ENCODE data around the gene CP.
"Not testable (repeated sequence)": the region's sequence is repeated elsewhere in the genome, so short reads cannot be mapped to it uniquely, and the experiment has no call there.

CP gene

DNA sequence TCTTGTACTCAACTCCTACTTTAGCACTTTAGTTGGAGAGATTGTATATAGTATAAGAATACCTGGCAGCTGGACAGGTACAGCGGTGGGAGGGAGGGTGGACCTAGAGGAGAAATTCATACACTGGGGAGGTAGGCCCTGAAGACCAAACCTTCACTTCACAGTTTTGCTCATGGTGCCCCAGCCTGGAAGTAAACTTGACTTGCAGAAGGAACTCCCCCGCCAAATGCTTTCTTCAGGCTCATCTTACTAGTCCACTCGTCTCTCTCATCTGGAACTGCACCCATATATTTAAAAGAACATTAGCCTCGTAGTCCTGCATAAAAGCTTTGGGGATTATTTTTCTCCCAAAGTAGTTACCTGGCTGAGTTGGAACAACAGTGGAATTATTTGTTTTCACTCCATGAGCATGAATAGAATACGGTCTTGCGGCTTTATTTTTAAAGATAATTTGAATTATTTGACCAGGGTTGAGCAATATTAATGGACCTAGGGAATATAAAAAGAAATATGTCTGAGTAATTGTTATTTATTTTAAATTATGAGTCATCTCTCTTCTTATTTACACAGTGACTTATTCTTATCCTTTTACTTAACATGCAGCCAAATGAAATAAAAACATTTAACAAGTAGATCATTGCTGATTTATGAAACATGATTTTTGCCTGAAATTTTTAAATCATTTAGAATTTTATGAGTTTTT, 25.5 kb upstream of the CP start:
- Histone ChIP-seq H3K27ac (ENCODE audit: low read length) (no peak overlapping the region), H3K4me1 (ENCODE audit: control insufficient read depth in 1 of 2, insufficient read depth in 2 of 2, low read length in 2 of 2) (peaks cover 8 to 34% of the 10 kb centered on the region in 2 donors)

DNA sequence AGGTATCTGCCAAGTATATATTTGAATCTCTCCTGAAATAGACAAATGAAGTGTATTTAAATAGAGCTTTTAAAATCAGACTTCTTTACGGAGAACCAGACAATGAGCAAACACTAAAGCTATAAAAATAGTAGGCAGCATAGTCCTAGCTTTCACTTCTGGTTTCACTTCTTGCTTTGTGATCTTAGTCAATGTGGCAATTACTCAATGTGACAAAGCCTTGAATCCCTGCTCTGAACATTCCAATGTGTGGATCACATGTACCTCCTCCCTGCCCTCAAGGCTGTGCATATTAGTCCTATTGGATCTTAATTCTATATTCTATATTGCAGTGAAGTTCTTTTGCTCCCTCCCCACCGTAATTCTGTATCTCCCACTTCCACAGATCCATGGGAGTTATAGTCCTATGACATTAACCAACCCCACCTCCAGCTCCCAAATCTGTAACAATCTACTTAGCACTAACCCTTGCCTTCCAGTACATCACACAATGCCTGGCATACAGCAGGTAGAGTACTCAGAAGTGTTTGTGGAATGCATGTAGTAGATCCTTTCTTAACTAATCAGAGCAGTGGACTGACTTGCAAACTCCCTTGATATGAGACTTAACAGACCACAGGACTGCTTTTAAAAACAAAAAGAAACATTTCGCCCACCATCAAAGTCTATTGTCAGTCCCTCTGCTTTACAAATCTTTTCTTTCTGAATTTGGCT, 24.3 kb upstream of the CP start:
- Histone ChIP-seq H3K4me3 (ENCODE audit: low read depth in 1 of 2, low read length in 2 of 2) (peak overlapping the region in 1 of 2 donors; percentile 43), H3K4me1 (ENCODE audit: control insufficient read depth in 1 of 2, insufficient read depth in 2 of 2, low read length in 2 of 2) (peaks cover 8 to 34% of the 10 kb centered on the region in 2 donors), H3K36me3 (ENCODE audit: control insufficient read depth in 1 of 2, insufficient read depth in 2 of 2, low read length in 2 of 2) (no peaks in the 10 kb centered on the region), H3K27ac (ENCODE audit: low read length) (peak overlapping the region; percentile 57), H3K27me3 (ENCODE audit: low read depth, low read length) (no peaks in the 10 kb centered on the region), H3K9me3 (ENCODE audit: control insufficient read depth in 1 of 2, low read length in 2 of 2) (no peaks in the 10 kb centered on the region)

More for the DNA sequence above, 25.5 kb upstream of the CP start:
- Histone ChIP-seq H3K27me3 (ENCODE audit: low read depth, low read length) (no peaks in the 10 kb centered on the region), H3K9me3 (ENCODE audit: control insufficient read depth in 1 of 2, low read length in 2 of 2) (no peaks in the 10 kb centered on the region), H3K36me3 (ENCODE audit: control insufficient read depth in 1 of 2, insufficient read depth in 2 of 2, low read length in 2 of 2) (no peaks in the 10 kb centered on the region), H3K4me3 (ENCODE audit: low read depth in 1 of 2, low read length in 2 of 2) (no peak overlapping the region)

DNA sequence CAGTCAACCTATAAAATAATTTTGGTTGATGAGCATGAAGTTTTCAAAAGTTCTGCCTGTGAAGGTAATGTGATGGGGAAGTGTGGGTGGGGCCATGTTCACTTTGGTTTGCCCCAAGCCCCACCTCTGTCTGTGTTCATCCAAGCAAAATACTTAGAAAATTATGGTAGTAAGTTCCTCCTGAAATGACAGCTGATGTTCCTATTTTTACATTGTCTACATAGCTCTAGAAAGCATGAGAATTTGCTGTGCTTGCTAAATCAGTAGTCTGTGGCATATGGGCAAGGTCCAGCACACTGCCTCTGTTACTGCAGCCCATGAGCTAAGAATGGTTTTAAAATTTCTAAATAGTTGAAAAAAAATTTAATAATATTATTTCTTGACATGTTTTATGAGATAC, 21.9 kb upstream of the CP start:
- no peak overlapping the region for H3K27ac ChIP-seq (ENCODE audit: low read length)
- H3K9me3 ChIP-seq (ENCODE audit: control insufficient read depth in 1 of 2, low read length in 2 of 2) = no peaks in the 10 kb centered on the region
- no peaks in the 10 kb centered on the region for H3K27me3 ChIP-seq (ENCODE audit: low read depth, low read length)
- peaks cover 8 to 34% of the 10 kb centered on the region in 2 donors for H3K4me1 ChIP-seq (ENCODE audit: control insufficient read depth in 1 of 2, insufficient read depth in 2 of 2, low read length in 2 of 2)
- H3K4me3 ChIP-seq (ENCODE audit: low read depth in 1 of 2, low read length in 2 of 2) = no peak overlapping the region
- no peaks in the 10 kb centered on the region for H3K36me3 ChIP-seq (ENCODE audit: control insufficient read depth in 1 of 2, insufficient read depth in 2 of 2, low read length in 2 of 2)

DNA sequence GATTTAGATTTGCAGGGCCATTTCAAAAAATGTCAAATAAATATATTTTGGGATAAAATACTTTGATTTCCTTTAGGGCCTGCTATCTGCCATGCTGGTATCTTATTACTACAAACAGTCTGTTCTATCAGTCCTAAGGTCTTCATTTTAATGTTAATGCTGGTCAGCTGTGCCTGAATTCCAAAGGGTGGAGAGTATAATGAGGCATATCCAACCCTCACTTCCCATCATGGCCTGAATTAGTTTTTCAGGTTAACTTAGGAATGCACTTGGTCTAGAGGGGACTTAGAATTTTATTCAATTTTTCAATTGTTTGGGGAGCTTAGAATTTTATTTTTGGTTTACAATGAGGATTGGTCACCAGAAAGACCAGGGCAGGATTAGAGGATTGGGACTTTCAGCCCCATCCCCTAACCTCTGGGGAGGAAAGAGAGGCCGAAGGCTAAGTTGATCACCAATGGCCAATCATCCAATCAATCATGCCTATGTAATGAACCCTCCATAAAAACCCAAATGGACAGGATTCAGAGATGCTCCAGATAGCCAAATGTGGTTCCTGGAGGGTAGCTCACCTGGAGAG, 17.8 kb upstream of the CP start:
- H3K4me3 ChIP-seq (ENCODE audit: low read depth in 1 of 2, low read length in 2 of 2) = no peak overlapping the region

DNA sequence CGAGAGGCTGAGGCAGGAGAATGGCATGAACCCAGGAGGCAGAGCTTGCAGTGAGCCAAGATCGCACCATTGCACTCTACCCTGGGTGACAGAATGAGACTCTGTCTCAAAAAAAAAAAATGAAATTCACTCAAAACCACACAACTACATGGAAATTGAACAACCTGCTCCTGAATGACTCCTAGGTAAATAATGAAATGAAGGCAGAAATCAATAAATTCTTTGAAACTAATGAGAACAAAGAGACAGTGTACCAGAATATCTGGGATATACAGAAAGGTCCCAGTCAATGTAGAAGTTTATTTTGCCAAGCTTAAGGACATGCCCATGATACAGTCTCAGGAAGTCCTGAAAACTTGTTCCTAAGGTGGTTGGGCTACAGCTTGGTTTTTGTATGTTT, 16.6 kb upstream of the CP start:
- H3K9me3 ChIP-seq (ENCODE audit: control insufficient read depth in 1 of 2, low read length in 2 of 2); H3K27ac ChIP-seq (ENCODE audit: low read length); H3K4me3 ChIP-seq (ENCODE audit: low read depth in 1 of 2, low read length in 2 of 2); H3K27me3 ChIP-seq (ENCODE audit: low read depth, low read length); H3K36me3 ChIP-seq (ENCODE audit: control insufficient read depth in 1 of 2, insufficient read depth in 2 of 2, low read length in 2 of 2); H3K4me1 ChIP-seq (ENCODE audit: control insufficient read depth in 1 of 2, insufficient read depth in 2 of 2, low read length in 2 of 2): not testable (repeated sequence)

More for the DNA sequence above, 17.8 kb upstream of the CP start:
- Histone ChIP-seq H3K9me3 (ENCODE audit: control insufficient read depth in 1 of 2, low read length in 2 of 2) (no peaks in the 10 kb centered on the region), H3K4me1 (ENCODE audit: control insufficient read depth in 1 of 2, insufficient read depth in 2 of 2, low read length in 2 of 2) (peaks cover 0 to 4% of the 10 kb centered on the region in 2 donors), H3K27ac (ENCODE audit: low read length) (no peak overlapping the region), H3K36me3 (ENCODE audit: control insufficient read depth in 1 of 2, insufficient read depth in 2 of 2, low read length in 2 of 2) (no peaks in the 10 kb centered on the region), H3K27me3 (ENCODE audit: low read depth, low read length) (no peaks in the 10 kb centered on the region)

DNA sequence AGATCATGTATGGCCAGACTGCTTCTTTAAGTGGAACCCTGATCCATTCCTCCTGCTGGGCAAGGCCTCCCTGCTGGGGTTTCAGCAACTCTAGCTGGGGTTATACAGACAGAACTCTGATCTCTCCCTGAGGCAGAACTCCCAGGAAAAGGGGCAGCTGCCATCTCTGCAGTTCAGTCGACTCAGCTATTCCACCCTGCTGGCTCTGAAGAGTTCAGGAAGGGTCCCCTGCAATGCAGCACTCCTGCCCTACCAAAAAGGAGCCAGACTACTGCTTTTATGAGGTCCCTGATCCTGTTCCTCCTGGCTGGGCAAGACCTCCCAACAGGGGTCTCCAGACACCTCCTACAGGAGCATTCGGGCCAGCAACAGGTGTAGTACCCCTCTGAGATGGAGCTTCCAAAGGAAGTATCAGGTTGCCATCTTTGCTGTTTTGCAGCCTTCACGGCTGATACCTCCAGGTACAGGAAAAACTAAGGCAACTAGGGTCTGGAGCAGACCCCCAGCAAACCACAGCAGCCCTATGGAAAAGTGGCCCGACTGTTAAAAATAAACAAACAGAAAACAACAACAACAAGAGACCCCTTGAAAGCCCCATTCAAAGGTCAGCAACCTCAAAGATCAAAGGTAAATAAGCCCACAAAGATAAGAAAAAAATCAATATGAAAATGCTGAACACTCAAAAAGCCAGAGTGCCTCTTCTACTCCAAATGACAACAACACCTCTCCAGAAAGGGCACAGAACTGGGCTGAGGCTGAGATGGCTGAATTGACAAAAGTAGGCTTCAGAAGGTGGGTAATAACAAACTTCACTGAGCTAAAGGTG, 14.2 kb upstream of the CP start:
- Histone ChIP-seq H3K27me3 (ENCODE audit: low read depth, low read length) (no peaks in the 10 kb centered on the region), H3K9me3 (ENCODE audit: control insufficient read depth in 1 of 2, low read length in 2 of 2) (no peaks in the 10 kb centered on the region), H3K4me1 (ENCODE audit: control insufficient read depth in 1 of 2, insufficient read depth in 2 of 2, low read length in 2 of 2) (no peaks in the 10 kb centered on the region), H3K4me3 (ENCODE audit: low read depth in 1 of 2, low read length in 2 of 2) (no peak overlapping the region), H3K36me3 (ENCODE audit: control insufficient read depth in 1 of 2, insufficient read depth in 2 of 2, low read length in 2 of 2) (no peaks in the 10 kb centered on the region), H3K27ac (ENCODE audit: low read length) (no peak overlapping the region)

DNA sequence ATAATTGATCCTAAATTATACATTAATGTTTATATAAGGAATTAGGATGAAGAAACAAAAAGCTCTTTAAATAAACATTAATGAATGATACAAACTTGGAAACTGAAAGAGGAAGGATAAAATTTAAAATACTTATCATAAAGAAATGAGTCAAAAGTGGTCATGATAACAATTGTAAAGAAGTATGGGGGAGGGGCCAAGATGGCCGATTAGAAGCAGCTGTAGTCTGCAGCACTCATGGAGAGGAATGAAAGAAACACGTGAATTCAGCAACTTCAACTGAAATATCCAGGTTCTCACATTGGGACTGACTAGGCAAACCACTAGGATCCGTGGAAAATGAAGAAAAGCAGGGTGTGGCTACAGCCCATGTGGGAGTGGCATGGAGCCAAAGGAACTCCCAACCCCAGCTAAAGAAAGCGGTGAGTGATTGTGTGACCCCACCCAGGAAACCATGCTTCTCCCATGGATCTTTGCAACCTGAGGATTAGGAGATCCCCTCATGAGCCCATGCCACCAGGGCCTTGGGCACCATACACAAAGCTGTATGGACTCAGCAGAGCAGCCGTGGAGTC, 13.1 kb upstream of the CP start:
- Histone ChIP-seq H3K27me3 (ENCODE audit: low read depth, low read length) (no peaks in the 10 kb centered on the region), H3K36me3 (ENCODE audit: control insufficient read depth in 1 of 2, insufficient read depth in 2 of 2, low read length in 2 of 2) (no peaks in the 10 kb centered on the region), H3K9me3 (ENCODE audit: control insufficient read depth in 1 of 2, low read length in 2 of 2) (no peaks in the 10 kb centered on the region), H3K27ac (ENCODE audit: low read length) (no peak overlapping the region), H3K4me1 (ENCODE audit: control insufficient read depth in 1 of 2, insufficient read depth in 2 of 2, low read length in 2 of 2) (no peaks in the 10 kb centered on the region), H3K4me3 (ENCODE audit: low read depth in 1 of 2, low read length in 2 of 2) (no peak overlapping the region)

DNA sequence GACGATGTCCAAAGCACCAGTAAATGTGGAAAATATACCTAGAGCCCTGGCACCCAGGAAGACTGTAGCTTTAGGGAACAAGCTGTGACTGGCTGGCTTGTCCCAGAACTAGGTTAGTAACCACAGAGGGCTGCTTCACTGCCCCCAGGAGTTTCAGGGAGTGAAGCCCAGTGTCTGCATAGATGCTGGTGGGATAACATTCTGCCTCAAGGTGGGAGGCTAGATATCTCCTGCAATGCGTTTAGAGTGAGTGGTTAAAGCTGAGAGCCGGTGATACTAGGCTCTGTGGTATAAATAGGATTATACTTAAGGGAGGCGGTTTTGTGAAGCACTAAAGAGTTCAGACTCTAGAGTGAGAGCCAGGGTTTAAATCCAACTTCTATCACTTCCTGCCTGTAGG, 11.7 kb upstream of the CP start:
- H3K4me3 ChIP-seq (ENCODE audit: low read depth in 1 of 2, low read length in 2 of 2) = no peak overlapping the region
- H3K27ac ChIP-seq (ENCODE audit: low read length) = no peak overlapping the region
- H3K9me3 ChIP-seq (ENCODE audit: control insufficient read depth in 1 of 2, low read length in 2 of 2) = no peaks in the 10 kb centered on the region
- no peaks in the 10 kb centered on the region for H3K4me1 ChIP-seq (ENCODE audit: control insufficient read depth in 1 of 2, insufficient read depth in 2 of 2, low read length in 2 of 2)
- no peaks in the 10 kb centered on the region for H3K36me3 ChIP-seq (ENCODE audit: control insufficient read depth in 1 of 2, insufficient read depth in 2 of 2, low read length in 2 of 2)
- H3K27me3 ChIP-seq (ENCODE audit: low read depth, low read length) = no peaks in the 10 kb centered on the region

DNA sequence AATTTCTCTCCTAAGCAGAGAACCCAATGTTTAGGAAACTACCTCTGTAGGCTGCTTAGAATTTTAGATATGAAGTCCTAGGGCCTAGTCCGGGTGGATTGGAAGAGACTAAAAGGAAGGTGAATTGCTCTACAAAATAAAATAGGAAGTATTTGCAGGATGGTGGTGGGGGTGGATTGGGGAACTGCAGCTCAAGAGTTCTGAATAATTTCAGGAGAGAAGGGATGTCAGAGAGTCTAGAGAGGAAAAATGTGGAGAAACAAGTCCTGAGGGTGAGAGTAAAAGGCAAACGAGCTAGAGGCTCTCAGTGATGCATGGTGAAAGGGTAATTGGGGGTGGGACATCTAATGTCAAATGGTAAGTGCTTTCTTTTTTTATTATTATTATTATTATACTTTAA, 10.2 kb upstream of the CP start:
- Histone ChIP-seq H3K4me3 (ENCODE audit: low read depth in 1 of 2, low read length in 2 of 2) (no peak overlapping the region), H3K27me3 (ENCODE audit: low read depth, low read length) (no peaks in the 10 kb centered on the region), H3K9me3 (ENCODE audit: control insufficient read depth in 1 of 2, low read length in 2 of 2) (no peaks in the 10 kb centered on the region), H3K36me3 (ENCODE audit: control insufficient read depth in 1 of 2, insufficient read depth in 2 of 2, low read length in 2 of 2) (no peaks in the 10 kb centered on the region), H3K4me1 (ENCODE audit: control insufficient read depth in 1 of 2, insufficient read depth in 2 of 2, low read length in 2 of 2) (no peaks in the 10 kb centered on the region), H3K27ac (ENCODE audit: low read length) (no peak overlapping the region)

DNA sequence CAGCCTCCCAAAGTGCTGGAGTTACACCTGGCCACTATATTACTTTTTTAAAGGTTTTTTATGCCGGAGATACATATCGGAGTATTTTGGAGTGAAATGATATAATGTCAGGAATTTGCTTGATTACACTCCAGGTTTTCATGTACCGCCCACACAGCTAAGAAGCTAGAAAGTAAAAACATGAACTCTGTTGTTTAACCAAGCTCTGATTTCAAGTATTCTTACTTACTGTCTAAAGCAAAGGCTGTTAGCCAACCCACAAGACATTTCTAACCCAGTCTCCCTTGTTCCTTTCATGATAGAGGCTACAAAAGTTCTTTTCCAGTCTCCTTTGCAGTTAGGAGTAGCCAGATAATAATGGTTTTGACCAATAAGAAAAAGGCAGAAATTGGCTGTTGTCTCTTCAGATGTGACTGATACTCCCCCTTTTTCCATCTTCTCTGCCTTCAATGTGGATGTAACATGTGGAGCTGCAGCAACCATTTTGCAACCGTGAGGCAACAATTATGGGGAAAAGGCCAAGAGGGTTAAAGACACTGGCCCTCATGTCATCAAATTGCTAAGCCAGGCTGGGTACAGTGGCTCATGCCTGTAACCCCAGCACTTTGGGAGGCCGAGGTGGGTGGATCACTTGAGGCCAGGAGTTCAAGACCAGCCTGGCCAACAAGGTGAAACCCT, 6.1 kb upstream of the CP start:
- no peaks in the 10 kb centered on the region for H3K9me3 ChIP-seq (ENCODE audit: control insufficient read depth in 1 of 2, low read length in 2 of 2)
- H3K36me3 ChIP-seq (ENCODE audit: control insufficient read depth in 1 of 2, insufficient read depth in 2 of 2, low read length in 2 of 2) = no peaks in the 10 kb centered on the region
- H3K27ac ChIP-seq (ENCODE audit: low read length) = no peak overlapping the region
- H3K27me3 ChIP-seq (ENCODE audit: low read depth, low read length) = no peaks in the 10 kb centered on the region
- H3K4me3 ChIP-seq (ENCODE audit: low read depth in 1 of 2, low read length in 2 of 2) = no peak overlapping the region
- H3K4me1 ChIP-seq (ENCODE audit: control insufficient read depth in 1 of 2, insufficient read depth in 2 of 2, low read length in 2 of 2) = no peaks in the 10 kb centered on the region
